COR-L47 (cell line): ENCODE data around the gene CREB3L2.
"Not testable (repeated sequence)": the region's sequence is repeated elsewhere in the genome, so short reads cannot be mapped to it uniquely, and the experiment has no call there.

ENCODE experiments used
- DNase-seq: peaks from one replicate; lab custom pipeline; 2025; lab: John Stamatoyannopoulos, UW

The CREB3L2 gene, protein sequence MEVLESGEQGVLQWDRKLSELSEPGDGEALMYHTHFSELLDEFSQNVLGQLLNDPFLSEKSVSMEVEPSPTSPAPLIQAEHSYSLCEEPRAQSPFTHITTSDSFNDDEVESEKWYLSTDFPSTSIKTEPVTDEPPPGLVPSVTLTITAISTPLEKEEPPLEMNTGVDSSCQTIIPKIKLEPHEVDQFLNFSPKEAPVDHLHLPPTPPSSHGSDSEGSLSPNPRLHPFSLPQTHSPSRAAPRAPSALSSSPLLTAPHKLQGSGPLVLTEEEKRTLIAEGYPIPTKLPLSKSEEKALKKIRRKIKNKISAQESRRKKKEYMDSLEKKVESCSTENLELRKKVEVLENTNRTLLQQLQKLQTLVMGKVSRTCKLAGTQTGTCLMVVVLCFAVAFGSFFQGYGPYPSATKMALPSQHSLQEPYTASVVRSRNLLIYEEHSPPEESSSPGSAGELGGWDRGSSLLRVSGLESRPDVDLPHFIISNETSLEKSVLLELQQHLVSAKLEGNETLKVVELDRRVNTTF

DNA sequence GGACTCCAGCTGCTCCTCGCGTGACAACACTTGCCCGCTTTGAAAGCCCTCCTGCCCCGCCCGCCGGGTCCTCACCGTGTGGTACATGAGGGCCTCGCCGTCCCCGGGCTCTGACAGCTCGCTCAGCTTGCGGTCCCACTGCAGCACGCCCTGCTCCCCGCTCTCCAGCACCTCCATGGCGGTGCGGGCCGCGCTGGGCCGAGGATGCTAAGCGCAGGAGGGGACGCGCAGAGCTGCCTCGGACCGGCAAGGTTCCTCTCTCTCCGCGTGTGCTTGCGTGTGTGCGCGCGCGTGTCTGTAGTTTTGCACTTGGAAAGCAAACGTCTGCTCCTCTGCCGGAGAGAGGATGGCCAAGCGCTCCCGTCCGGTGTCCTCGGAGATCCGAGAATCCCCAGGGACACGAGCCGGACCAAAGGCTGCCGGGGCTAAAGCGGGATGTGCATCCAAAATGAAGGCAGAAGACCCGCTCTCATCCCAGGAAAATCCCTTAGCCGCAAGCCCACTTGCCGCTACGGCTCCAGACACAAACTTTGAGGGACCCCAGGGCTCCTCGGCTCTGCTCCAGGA lies at the start of gene CREB3L2:
CREB3L2 (minus strand) TSS at position 558 of the 567 bp plus-strand sequence; CDS start at position 177, 381 bp downstream.
- DNase-seq = peak; percentile 65

DNA sequence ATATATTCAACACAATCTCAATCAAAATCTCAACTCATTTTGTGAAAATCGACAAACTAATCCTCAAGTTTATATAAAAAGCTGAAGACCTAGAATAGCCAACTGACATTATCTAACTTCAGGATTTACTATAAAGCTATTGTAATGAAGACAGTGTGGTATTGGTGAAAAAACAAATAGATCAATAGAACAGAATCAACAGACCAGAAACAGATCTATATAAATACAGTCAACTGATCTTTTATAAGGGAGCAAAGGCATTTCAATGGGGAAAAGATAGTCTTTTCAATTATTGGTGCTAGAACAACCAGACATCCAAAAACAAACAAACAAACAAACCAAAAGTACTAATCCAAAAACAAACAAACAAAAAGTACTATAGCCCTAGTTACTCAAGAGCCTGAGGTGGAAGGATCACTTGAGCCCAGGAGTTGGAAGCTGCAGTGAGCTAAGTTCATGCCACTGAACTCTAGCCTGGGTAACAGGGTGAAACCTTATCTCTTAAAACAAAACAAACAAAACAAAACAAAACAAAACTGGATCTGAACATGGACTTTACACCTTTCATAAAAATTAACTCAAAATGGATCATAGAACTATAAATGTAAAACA lies 47.7 kb upstream of the CREB3L2 start:
- no peak for DNase-seq

DNA sequence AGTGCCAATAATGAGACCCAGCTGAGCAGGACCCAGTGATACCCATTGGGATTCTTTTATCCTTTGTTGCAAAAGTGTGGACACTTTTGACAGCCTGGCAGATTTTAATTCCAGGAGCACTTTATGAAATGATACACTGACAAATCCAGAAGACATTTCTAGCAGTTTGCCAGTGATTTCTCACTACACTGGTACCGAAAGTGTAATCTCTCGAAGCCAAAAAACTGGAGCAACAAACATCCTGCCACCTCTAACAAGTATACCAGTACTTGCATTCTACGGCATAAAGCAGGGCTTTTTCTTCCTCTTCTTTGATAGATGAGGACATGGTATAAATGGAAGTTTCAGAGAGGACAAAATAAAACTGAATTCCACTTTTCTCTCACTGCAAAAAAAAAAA lies 46.0 kb upstream of the CREB3L2 start:
- DNase-seq = no peak

DNA sequence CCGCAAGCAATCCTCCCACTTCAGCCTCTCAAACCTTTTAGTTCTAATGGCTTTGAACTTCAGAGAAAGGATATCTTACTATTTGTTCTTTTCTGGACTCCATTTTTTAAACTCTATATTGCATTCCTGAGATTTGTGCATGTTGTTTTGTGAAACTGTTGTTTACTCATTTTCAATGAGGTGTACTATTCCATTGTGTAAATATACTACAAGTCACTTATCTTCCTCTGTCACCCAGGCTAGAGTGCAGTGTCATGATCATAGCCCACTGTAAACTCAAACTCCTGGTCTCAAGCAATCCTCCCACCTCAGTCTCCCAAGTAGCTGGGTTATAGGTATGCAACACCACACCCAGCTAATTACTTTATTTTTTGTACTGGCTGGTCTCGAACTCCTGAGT lies 43.0 kb upstream of the CREB3L2 start:
- DNase-seq = no peak

DNA sequence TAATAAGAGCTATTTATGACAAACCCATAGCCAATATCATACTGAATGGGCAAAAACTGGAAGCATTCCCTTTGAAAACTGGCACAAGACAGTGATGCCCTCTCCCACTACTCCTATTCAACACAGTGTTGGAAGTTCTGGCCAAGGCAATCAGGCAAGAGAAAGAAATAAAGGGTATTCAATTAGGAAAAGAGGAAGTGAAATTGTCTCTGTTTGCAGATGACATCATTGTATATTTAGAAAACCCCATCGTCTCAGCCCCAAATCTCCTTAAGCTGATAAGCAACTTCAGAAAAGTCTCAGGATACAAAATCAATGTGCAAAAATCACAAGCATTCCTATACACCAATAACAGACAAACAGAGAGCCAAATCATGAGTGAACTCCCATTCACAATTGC lies 38.2 kb upstream of the CREB3L2 start:
- DNase-seq = not testable (repeated sequence)

DNA sequence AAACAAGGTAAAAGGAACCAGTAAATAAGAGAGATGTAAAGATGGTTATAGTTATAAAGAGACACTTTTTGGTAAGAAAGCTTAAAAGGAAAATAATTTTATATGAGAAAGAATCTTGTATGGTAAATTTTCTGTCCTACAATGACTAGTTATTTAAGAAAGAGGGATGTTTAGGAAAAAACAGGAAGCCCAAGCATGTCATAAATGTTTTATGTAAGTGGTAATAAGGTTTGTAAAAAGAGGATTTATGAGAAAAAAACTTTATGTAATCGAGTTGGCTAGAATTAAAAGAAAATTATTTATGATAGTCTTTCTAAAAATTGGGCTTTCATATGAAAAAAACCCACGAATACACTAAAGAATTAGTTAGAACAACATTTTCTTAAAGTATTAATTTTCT lies 34.2 kb upstream of the CREB3L2 start:
- no peak for DNase-seq

DNA sequence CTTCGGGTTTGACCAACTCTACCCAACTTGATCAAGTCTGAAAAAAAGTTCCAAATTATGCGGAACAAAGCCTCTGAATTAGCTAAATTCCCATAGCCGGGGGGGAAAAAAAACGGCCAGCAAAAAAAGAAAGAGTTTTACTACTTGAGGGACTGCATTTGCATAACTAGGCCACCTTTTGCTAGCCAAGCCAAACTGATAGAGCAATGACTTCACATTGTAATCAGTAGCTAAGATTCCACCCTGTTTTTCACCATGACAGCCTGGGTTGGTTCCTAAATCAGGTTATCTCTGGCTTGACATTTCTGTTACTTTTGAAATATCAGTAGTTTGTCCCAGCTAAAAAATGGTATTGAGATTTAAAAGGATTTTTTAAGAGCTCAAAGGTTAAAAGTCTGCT lies 31.4 kb upstream of the CREB3L2 start:
- no peak for DNase-seq

DNA sequence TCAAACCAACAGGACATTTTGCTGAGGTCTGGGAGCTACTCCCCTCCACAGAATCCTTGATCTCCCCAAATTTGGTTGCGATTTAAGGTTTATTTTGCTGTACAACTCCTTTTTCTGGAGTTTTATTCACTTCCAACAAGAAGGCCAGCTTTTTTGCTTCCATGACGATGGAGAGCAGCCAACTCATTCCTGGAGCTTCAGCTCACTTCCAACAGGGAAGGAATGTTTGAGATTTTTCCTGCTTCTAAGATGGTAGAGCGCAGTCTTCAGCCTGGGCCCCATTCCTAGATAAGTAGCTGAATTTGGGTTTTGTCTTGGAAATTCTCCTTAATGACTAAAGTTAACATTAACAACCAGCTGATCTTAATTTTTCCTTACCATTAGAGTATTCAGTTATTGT lies 30.9 kb upstream of the CREB3L2 start:
- no peak for DNase-seq

DNA sequence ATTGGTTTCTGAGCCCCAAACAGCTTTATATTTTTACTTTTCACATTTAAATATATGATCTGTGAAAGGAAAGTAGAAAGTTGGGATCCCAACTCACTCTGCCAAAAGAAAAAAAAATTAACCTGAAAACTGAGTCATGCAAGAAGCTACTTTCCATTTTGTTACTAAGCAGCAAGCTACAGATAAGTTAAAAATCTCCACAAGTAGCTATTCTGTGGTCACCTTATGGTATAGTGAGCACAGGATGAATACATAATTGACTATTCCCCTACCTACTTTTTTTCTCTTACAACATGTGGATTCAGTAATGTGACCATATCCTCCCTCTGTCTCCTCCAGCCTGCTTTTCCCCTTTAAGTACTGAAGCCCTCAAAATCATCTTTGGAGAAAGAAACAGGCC lies 30.3 kb upstream of the CREB3L2 start:
- no peak for DNase-seq

DNA sequence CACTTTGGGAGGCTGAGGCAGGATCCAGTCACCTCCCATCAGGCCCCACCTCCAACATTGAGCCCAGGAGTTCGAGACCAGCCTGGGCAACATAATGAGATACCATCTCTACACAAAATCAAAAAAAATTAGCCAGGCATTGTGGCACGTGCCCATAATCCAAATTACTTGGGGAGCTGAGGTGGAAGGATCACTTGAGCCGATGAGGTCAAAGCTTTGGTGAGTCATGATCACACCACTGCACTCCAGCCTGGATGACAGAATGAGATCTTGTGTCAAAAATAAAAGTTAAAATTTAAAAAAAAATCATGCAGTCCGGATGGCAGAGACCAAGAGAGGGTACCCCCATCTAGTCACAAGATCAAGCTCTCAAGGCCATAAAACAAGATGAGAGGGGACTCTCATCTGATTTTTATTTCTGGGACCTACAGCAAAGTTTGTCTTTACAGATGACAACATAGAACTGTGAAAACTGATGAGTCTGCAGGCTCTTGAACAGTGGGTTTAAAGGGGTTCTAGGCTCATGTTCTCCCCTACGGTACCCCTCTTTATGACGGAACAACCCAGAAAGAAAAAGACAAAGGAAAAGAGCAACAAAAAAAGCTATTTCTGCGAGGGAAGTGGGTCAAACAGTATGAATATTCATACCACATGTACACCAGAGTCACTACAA lies 28.9 kb upstream of the CREB3L2 start:
- DNase-seq = no peak

DNA sequence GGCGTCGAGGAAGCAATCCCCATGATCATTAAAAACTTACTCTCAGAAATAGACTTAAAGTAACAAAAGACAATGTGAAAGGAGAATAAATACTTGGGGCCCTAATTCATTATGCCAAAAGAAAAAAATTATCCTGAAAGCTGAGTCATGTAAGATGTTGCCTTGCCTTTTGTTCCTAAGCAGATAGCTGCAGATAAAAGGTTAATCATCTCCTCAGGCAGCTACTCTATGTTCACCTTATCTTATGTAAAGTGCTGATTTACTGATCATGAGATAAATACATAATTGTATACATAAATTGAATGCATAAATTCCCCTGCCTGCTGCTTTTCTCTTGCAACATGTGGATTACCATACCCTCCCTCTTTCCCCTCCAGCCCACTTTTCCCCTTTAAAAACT lies 28.1 kb upstream of the CREB3L2 start:
- no peak for DNase-seq

DNA sequence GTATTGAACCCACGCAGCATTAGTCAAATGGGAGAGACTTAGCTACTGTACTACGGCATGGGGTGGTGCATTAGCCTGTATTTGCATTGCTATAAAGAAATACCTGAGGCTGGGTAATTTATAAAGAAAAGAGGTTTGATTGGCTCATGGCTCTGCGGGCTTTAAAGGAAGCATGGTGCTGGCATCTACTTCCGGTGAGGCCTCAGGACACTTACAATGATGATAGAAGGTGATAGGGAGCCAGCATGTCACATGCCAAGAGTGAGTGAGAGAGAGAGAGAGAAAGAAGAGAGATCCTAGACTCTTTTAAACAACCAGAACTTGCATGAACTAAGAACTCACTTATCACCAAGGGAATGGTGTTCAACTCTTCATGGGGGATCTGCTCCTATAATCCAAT lies 27.2 kb upstream of the CREB3L2 start:
- DNase-seq = no peak

DNA sequence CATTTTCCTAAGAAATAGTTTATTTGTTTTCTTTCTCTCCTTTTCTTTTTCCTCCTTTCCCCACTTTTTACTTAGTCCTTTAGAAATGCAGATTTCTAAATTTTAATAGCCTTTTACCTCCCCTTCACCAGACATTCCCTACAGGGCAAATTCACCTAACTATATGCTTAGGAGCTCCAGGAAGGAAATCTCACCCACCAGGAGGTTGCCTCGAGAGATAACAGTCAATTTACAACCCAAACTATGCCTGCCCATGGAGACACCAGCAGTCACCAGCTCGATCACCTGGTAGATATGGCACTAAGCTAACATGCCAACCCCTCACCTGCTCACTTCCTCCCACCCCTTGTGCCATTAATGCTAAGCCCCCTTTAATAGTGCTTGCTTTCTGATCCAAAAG lies 25.2 kb upstream of the CREB3L2 start:
- no peak for DNase-seq

DNA sequence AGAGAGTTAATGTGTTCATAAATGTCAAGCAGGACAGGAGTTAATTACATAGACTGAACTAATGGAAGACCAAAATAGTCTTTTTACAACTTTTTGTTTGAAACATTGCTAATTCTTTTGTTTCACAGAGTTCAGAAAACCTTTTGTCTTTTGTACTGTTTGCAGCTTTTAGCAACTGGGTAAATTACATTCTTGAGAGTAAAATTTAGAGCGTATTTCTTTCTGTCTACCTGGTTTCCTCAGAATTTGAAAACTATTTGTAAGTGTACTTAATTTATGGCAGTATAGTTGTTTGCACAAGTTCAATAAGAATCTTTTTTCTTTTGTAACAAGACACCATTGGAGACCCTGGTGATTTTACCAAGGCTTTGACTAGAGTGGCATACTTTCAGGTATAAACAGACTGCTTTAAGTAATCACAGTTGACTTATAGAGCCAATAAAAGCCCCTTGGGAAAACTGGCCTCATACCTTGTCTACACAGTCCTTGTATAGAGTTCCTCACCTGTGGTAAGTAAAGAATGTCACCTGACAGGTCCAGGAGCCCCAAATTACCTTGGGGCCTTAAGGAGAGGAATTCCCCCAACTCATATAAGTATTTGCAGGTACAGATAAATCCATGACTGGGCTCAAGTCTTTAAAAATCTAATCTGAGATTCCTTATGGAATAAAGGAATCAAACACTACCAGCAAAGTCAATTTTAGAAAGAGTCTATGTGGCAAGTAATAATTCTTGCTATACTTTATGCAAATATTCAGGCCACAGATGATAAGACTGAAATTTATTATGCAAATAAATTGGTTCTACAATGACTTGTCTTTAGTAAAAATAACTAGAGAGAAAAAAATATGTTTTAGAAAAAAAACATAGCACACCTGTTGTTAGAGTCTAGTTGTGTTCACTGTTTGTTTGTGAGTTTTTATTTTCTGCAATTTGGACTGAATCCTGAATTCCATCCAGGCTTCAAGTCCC lies 23.6 kb upstream of the CREB3L2 start:
- no peak for DNase-seq

DNA sequence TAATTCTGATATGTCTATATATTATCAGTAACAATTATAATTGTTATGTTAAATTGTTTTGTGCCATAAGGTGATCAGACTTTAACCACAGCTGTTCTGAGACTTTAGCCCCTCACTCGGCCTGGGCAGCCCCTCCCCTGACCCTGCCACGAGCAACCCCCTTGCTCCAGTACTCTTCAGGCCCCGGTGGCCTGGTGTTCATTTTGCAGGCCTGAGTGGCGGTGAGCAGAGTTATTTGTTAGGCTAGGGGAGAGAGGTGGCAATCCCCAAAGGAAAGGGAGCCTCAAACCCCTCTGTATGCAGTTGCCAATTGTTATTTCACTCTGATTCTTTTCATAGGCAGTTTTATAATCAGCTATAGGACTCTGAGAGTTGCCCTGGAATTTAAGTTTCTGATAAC lies 22.9 kb upstream of the CREB3L2 start:
- no peak for DNase-seq

DNA sequence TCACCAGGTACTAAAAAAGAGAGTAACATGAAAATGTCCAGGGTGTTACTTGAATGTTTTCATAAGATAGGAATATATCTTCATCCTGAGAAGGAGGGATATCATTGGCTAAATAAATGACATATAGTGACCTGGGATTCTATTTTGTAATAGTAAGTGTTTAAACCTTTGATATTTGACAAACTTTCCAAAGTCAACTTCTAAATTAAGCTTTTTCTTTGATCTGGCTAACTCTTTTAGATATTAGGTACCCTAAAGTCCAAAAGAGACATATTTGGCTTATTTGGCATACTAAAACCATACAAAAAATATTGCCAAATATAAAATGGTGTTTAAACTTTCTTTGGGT lies 22.4 kb upstream of the CREB3L2 start:
- no peak for DNase-seq

DNA sequence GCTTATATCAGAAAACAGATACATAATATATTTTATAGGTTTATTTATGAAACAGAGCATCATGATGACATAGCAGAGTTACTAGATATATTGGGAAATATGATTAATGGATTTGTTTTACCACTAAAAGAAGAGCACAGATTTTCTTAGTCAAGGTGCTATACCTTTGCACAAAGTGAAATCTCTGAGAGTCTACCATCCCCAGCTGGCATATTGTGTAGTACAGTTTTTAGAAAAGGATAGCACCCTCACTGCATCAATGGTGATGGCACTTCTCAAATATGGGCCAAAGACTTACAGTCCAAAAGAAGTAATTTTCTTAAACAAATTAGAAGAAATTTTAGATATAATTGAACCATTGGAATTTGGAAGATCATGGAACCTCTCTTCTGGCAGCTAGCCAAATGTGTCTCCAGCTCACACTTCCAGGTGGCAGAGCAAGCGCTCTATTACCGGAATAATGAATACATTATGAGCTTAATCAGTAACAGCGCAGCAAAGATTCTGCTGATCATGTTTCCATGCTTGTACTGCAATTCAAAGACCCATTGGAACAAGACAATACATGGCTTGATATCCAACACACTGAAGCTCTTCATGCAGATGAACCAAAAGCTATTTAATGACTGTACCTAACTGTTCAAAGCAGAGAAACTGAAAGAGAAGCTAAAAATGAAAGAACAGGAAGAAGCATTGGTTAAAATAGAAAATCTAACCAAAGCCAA lies 21.9 kb upstream of the CREB3L2 start:
- DNase-seq = no peak

DNA sequence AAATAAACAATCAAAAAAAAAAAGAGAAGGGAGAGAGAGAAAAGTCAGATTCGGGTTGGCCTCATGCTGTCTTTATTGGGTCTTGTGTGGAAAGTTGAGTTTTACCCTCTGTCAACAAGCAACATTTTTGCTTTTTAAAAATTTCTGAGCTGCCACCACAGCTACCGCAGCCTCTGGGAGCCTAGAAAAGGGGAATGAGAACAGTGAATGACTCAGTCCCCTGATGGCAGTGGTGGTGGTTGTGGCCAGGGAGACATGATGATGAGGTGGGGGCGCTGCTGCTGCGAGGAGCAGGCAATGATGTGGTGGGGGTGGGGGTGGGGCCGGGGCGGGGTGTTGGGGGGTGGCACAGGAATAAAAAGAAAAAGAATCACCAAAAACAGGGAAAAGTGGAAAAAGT lies 20.0 kb upstream of the CREB3L2 start:
- no peak for DNase-seq

DNA sequence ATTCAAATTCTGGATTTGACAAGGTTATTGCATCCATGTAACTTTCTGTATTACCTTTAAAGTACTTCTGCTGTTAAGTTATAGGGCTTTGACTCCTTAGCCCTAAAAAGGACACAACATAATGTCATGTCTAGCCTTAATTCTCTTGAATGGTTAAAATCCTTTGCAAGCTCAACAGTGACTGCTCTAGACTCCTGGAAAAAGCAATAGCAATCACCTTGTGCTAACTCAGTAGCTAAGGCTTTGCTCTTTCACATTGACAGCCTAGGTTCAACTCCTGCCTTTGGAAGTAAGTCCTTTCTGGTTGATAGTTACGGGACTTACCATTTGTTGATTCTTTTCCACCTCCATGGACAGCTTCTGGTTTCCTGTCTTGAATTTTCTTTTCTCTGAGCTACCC lies 16.1 kb upstream of the CREB3L2 start:
- DNase-seq = no peak

DNA sequence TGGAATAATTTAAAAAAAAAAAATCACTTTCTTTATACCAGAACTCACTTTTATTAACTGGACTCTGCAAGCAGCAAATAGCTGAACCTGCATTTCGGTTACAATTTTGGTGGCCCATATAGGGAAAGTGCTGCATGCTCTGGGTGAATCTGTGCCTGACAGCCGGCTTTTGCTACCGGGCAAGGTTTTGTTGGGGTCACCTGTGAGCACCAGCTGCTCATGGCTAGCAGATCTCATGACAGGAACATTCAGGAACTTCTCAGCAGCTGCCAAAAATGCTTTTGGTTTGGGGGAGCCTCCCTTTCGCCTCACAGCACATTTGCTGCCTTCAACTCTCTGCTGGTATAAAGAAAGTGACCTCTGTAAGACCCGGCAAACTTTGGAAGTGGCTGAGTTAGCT lies 13.2 kb upstream of the CREB3L2 start:
- DNase-seq = no peak

DNA sequence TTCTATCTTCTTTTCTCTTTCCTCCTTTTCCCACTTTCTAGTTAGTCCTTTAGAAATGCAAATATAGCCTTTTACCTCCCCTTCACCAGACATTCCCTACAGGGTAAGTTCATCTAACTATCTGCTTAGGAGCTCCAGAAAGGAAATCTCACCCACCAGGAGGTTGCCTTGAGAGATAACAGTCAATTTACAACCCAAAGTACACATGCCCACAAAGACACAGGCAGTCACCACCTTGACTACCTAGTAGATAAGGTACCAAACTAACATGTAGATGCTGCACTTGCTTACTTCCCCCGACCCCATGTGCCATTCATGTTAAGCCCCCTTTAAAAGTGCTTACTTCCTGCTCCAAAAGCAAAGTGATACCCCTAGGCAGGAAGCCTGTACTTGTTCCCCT lies 12.8 kb upstream of the CREB3L2 start:
- no peak for DNase-seq
